ENCODE data around the gene HELB. TPM values are rescaled to one million over a fixed set of nuclear protein-coding genes. Genes with fewer than 3 reads are reported as not detected.

HELB gene
- total and polyA plus RNA-seq, 10 of the 15 experiments (the other 5 are each of a cell fraction or from before 2014, with no cell fraction given) = 0.58 to 10.0 (median 4.4) TPM

- 100% methylated on average over 1 of the region's 1 CpG for WGBS (ENCODE audit: insufficient coverage, insufficient replicate concordance, low lambda C conversion rate, missing lambda C conversion rate)
- TF ChIP-seq BACH1 (IDR thresholded peaks at IDR 0.05; ENCODE audit: borderline replicate concordance) (no peak), CREM (IDR thresholded peaks at IDR 0.05; ENCODE audit: low read depth) (no peak), GATAD2B (conservative IDR thresholded peaks at IDR 0.05; ENCODE audit: low read depth) (no peak), FOXK2 (IDR thresholded peaks at IDR 0.05) (no peak), NFIC (IDR thresholded peaks at IDR 0.05; ENCODE audit: low read depth, low read length) (no peak)
- TF ChIP-seq, protein P1, sequence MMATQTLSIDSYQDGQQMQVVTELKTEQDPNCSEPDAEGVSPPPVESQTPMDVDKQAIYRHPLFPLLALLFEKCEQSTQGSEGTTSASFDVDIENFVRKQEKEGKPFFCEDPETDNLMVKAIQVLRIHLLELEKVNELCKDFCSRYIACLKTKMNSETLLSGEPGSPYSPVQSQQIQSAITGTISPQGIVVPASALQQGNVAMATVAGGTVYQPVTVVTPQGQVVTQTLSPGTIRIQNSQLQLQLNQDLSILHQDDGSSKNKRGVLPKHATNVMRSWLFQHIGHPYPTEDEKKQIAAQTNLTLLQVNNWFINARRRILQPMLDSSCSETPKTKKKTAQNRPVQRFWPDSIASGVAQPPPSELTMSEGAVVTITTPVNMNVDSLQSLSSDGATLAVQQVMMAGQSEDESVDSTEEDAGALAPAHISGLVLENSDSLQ (IDR thresholded peaks at IDR 0.05) = no peak
- TF ChIP-seq, protein P2, sequence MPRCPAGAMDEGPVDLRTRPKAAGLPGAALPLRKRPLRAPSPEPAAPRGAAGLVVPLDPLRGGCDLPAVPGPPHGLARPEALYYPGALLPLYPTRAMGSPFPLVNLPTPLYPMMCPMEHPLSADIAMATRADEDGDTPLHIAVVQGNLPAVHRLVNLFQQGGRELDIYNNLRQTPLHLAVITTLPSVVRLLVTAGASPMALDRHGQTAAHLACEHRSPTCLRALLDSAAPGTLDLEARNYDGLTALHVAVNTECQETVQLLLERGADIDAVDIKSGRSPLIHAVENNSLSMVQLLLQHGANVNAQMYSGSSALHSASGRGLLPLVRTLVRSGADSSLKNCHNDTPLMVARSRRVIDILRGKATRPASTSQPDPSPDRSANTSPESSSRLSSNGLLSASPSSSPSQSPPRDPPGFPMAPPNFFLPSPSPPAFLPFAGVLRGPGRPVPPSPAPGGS (IDR thresholded peaks at IDR 0.05; ENCODE audit: borderline replicate concordance, insufficient read depth, low read depth, low read length, poor library complexity, severe bottlenecking) = no peak
- no peaks in the 10 kb centered on the region for H3K27me3 ChIP-seq (replicated peaks in 1 of 2; ENCODE audit: control insufficient read depth in 2 of 2, insufficient read depth in 2 of 2, low read length in 1 of 2)
- no peak overlapping the region for H3K27ac ChIP-seq (ENCODE audit: control insufficient read depth, insufficient read depth)
- H2AFZ ChIP-seq (ENCODE audit: control insufficient read depth, low read depth, low read length) = no peak overlapping the region
- intact Hi-C loops (cut with micrococcal nuclease; ENCODE audit: unreplicated experiment) (no loop called here), in situ Hi-C loops (cut with MboI) (no loop called here)
- no TSS peak for BruUV-seq (replicated peaks)
- ATAC-seq = no peak
- RAD21 ChIA-PET (ENCODE audit: unreplicated experiment) = no interaction called here
- CTCF ChIA-PET = no interaction called here
- no peak overlapping the region for H3K9ac ChIP-seq (ENCODE audit: control insufficient read depth, insufficient read depth, low read length)
- H3K36me3 ChIP-seq (ENCODE audit: control insufficient read depth in 2 of 2, insufficient read depth in 2 of 2, low read length in 1 of 2) = peaks cover 0 to 13% of the 10 kb centered on the region in 2 experiments; a peak in 1 of 4 replicates
- POLR2A ChIA-PET = no interaction called here
- FAIRE-seq = no peak
- no peaks in the 10 kb centered on the region for H3K9me3 ChIP-seq (replicated peaks; ENCODE audit: control insufficient read depth, insufficient read depth, low read length)
- H3K4me3 ChIP-seq = no peak overlapping the region
- DNase-seq (ENCODE audit: low read depth, low spot score) = no peak
- SMC1A ChIA-PET (ENCODE audit: uncharacterized antibody, unreplicated experiment) = no interaction called here
- H3K4me2 ChIP-seq (ENCODE audit: control insufficient read depth, insufficient read depth) = no peak overlapping the region
- H3K79me2 ChIP-seq (ENCODE audit: control insufficient read depth, insufficient read depth, low read length) = no peaks in the 10 kb centered on the region
- H4K20me1 ChIP-seq (ENCODE audit: control insufficient read depth, insufficient read depth) = no peaks in the 10 kb centered on the region
- no peaks in the 10 kb centered on the region for H3K4me1 ChIP-seq (ENCODE audit: control insufficient read depth, insufficient read depth, low read length)
Measured at GRCh38 chr12:66331814-66332213, 29.5 kb downstream of the HELB start.
